Measurements from ENCODE around the gene RELB. TPM values are rescaled to one million over a fixed set of nuclear protein-coding genes. Genes with fewer than 3 reads are reported as not detected.

The RELB gene
- total and polyA plus RNA-seq, 2 of the 4 experiments (the other 2 are of a cell fraction) = 5.0 to 17.2 TPM

DNA sequence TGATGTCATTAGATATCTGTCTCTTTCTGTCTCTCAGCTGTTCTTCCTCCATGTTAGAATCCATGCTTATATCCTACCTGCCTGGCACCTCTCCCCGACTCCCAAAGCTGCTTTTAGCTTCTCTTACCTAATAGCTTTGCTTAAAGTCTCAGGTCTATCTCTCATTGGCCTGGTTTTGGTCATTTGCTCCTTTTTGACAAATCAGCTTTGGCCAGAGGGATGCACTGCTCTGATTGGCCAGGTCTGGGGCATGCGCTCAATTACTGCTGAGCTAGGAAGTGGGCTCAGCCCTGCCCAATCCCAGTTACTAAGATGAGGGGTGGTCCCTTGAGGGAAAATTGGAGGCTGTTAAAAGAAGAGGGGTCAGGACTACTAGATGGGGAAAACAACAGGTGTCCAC, 26.1 kb downstream of the RELB start:
- H2BK20ac ChIP-seq (ENCODE audit: low read depth, low read length) = no peak overlapping the region
- no peak overlapping the region for H3K56ac ChIP-seq (ENCODE audit: extremely low read depth, insufficient read depth, low read length)
- no peaks in the 10 kb centered on the region for H3K9me3 ChIP-seq (ENCODE audit: control insufficient read depth, insufficient read depth, low read length)
- no peaks in the 10 kb centered on the region for H3K4me1 ChIP-seq (ENCODE audit: control insufficient read depth, insufficient read depth, low read length)
- DNase-seq (no peak), ATAC-seq (ENCODE audit: low read depth) (no peak)
- H4K91ac ChIP-seq (ENCODE audit: insufficient read depth, low read depth, low read length) = no peak overlapping the region
- H4K20me1 ChIP-seq (ENCODE audit: insufficient read depth, low read length) = no peaks in the 10 kb centered on the region
- no peak overlapping the region for H3K18ac ChIP-seq (ENCODE audit: low read depth, low read length)
- H3K4me3 ChIP-seq (ENCODE audit: insufficient read depth, low read depth, low read length) = no peak overlapping the region
- no peak overlapping the region for H3K27ac ChIP-seq (ENCODE audit: insufficient read depth, low read length)
- no peaks in the 10 kb centered on the region for H3K79me1 ChIP-seq (ENCODE audit: low read depth in 1 of 2, low read length in 2 of 2)
- ChIA-PET CTCF (no interaction called here), POLR2A (ENCODE audit: unreplicated experiment) (no interaction called here)
- H3K23ac ChIP-seq (ENCODE audit: low read depth, low read length) = no peak overlapping the region
- H3K9ac ChIP-seq (ENCODE audit: low read depth, low read length) = no peak overlapping the region
- intact Hi-C loops (cut with micrococcal nuclease) (no loop called here), in situ Hi-C loops (cut with MboI; ENCODE audit: low sequenced_read_pairs) (no loop called here), dilution Hi-C loops (cut with HindIII; ENCODE audit: low sequenced_read_pairs, unreplicated experiment) (no loop called here)
- no peak overlapping the region for H3K14ac ChIP-seq (replicated peaks; ENCODE audit: low read depth, low read length)
- no peak overlapping the region for H2BK15ac ChIP-seq (ENCODE audit: low read depth, low read length)
- no peak overlapping the region for H3K4me2 ChIP-seq (ENCODE audit: low read depth, low read length)
- H3K36me3 ChIP-seq (ENCODE audit: control insufficient read depth, insufficient read depth, low read length) = peaks cover 18% of the 10 kb centered on the region
- no peak overlapping the region for H2AK5ac ChIP-seq (ENCODE audit: low read depth, low read length)
- H2BK5ac ChIP-seq (ENCODE audit: low read depth, low read length, poor library complexity, severe bottlenecking) = no peak overlapping the region
- no peak overlapping the region for H2AK9ac ChIP-seq (replicated peaks; ENCODE audit: low read depth, low read length, poor library complexity)
- no peaks in the 10 kb centered on the region for H3K9me1 ChIP-seq (ENCODE audit: insufficient read depth, low read length)
- no peak overlapping the region for H4K5ac ChIP-seq (ENCODE audit: low read depth, low read length)
- no peak overlapping the region for H4K8ac ChIP-seq (ENCODE audit: low read depth in 2 of 2, low read length in 2 of 2)
- TF ChIP-seq MXI1 (IDR thresholded peaks at IDR 0.05; ENCODE audit: borderline replicate concordance, low read depth, low read length) (no peak), BHLHE40 (IDR thresholded peaks at IDR 0.05; ENCODE audit: low read depth, low read length) (no peak), CTCF (conservative IDR thresholded peaks at IDR 0.05; ENCODE audit: low read depth, low read length) (no peak), MAZ (IDR thresholded peaks at IDR 0.05; ENCODE audit: borderline replicate concordance, low read depth, low read length) (no peak), FOS (IDR thresholded peaks at IDR 0.05; ENCODE audit: low read depth, low read length) (no peak), USF2 (IDR thresholded peaks at IDR 0.05; ENCODE audit: low read depth, low read length) (no peak), RFX5 (IDR thresholded peaks at IDR 0.05; ENCODE audit: low read depth, low read length) (no peak), SMC3 (IDR thresholded peaks at IDR 0.05; ENCODE audit: low read depth, low read length) (no peak), CEBPB (IDR thresholded peaks at IDR 0.05; ENCODE audit: low read depth, low read length) (no peak), NFE2L2 (IDR thresholded peaks at IDR 0.05; ENCODE audit: low read depth, low read length) (no peak), MAFK (IDR thresholded peaks at IDR 0.05; ENCODE audit: low read depth, low read length) (no peak), RCOR1 (IDR thresholded peaks at IDR 0.05; ENCODE audit: insufficient replicate concordance, low read length) (no peak), CHD1 (IDR thresholded peaks at IDR 0.05; ENCODE audit: low read depth, low read length) (no peak), RAD21 (IDR thresholded peaks at IDR 0.05; ENCODE audit: low read length) (no peak), POLR2A (IDR thresholded peaks at IDR 0.05; ENCODE audit: low read depth, low read length) (no peak)
- TF ChIP-seq, protein P1, sequence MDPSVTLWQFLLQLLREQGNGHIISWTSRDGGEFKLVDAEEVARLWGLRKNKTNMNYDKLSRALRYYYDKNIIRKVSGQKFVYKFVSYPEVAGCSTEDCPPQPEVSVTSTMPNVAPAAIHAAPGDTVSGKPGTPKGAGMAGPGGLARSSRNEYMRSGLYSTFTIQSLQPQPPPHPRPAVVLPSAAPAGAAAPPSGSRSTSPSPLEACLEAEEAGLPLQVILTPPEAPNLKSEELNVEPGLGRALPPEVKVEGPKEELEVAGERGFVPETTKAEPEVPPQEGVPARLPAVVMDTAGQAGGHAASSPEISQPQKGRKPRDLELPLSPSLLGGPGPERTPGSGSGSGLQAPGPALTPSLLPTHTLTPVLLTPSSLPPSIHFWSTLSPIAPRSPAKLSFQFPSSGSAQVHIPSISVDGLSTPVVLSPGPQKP (IDR thresholded peaks at IDR 0.05; ENCODE audit: borderline replicate concordance, low read depth, low read length) = no peak
- H2BK120ac ChIP-seq (ENCODE audit: low read depth, low read length) = no peak overlapping the region
- H3K27me3 ChIP-seq (ENCODE audit: control insufficient read depth, insufficient read depth, low read length) = no peaks in the 10 kb centered on the region
- 80% methylated on average over 1 of the region's 2 CpGs; no CpG with 5 or more reads in 1 of the 2 experiments for WGBS, 2 experiments (ENCODE audit: extremely low coverage in 2 of 2, insufficient read length in 1 of 2)
- BruUV-seq (replicated peaks) = no TSS peak
- H2AFZ ChIP-seq (replicated peaks; ENCODE audit: low read length, poor library complexity) = no peak overlapping the region
- no peak overlapping the region for H3K4ac ChIP-seq (ENCODE audit: low read depth, low read length)

Data from IMR-90 (cell line).